Measurements from ENCODE around the gene DAB2IP. TPM values are rescaled to one million over a fixed set of nuclear protein-coding genes. Genes with fewer than 3 reads are reported as not detected.

The DAB2IP gene
- total RNA-seq, 2 experiments from 2014 or later: not detected

- Mint-ChIP-seq H3K9me3 (no peaks in the 10 kb centered on the region), H3K27me3 (peaks cover 3% of the 10 kb centered on the region), H3K4me1 (no peaks in the 10 kb centered on the region), H3K4me3 (no peak overlapping the region), H3K27ac (no peak overlapping the region), H3K36me3 (ENCODE audit: low read depth) (no peaks in the 10 kb centered on the region)
- POLR2A ChIA-PET: no interaction called here
- CTCF ChIA-PET: no interaction called here
- DNase-seq: no peak
Measured at GRCh38 chr9:121714873-121715272, 63.4 kb downstream of the DAB2IP start.

GRCh38 chr9:121717141-121717991 is 65.9 kb downstream of the DAB2IP start:
- POLR2A ChIA-PET: no interaction called here
- H3K4me1 Mint-ChIP-seq: no peaks in the 10 kb centered on the region
- no peaks in the 10 kb centered on the region for H3K9me3 Mint-ChIP-seq
- CTCF ChIA-PET: no interaction called here
- H3K27me3 Mint-ChIP-seq: peaks cover 5% of the 10 kb centered on the region
- DNase-seq: no peak
- no peaks in the 10 kb centered on the region for H3K36me3 Mint-ChIP-seq (ENCODE audit: low read depth)
- no peak overlapping the region for H3K4me3 Mint-ChIP-seq
- H3K27ac Mint-ChIP-seq: no peak overlapping the region

- H3K9me3 Mint-ChIP-seq: no peaks in the 10 kb centered on the region
- H3K4me3 Mint-ChIP-seq: no peak overlapping the region
- no peaks in the 10 kb centered on the region for H3K36me3 Mint-ChIP-seq (ENCODE audit: low read depth)
- CTCF ChIA-PET: no interaction called here
- H3K27ac Mint-ChIP-seq: no peak overlapping the region
- H3K27me3 Mint-ChIP-seq: peaks cover 5% of the 10 kb centered on the region
- no peaks in the 10 kb centered on the region for H3K4me1 Mint-ChIP-seq
- POLR2A ChIA-PET: no interaction called here
- DNase-seq: no peak
Measured at GRCh38 chr9:121718084-121718483, 66.7 kb downstream of the DAB2IP start.

DNA sequence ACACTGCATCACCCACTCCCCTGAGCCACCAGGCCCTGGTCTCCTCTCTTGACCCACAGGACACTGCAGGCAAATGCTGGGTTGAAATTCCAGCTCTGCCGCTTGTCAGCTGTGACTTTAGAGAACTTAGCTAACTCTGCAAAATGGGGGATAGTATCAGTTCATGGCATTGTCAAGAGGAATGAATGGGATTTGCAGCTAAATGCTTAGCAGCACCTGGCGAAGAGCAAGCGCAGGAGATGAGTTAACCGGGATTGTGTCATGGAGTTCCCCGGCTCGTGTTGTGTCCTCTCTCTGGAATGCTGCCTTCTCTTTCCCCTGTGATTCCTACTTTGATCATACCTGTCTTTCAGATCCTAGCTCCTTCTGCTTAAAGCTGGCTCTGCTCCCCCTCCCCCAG is 67.1 kb downstream of the DAB2IP start:
- ChIA-PET CTCF (no interaction called here), POLR2A (no interaction called here)

GRCh38 chr9:121720311-121721057 is 69.0 kb downstream of the DAB2IP start:
- H3K4me1 Mint-ChIP-seq: no peaks in the 10 kb centered on the region
- CTCF ChIA-PET: interaction anchor here (1.5 kb wide), 1 partner anchor 33 kb away, joined by 3 read pairs; no protein-coding TSS in a partner anchor
- no peak for DNase-seq
- no peaks in the 10 kb centered on the region for H3K9me3 Mint-ChIP-seq
- POLR2A ChIA-PET: no interaction called here
- H3K27me3 Mint-ChIP-seq: peaks cover 6% of the 10 kb centered on the region
- no peak overlapping the region for H3K4me3 Mint-ChIP-seq
- no peaks in the 10 kb centered on the region for H3K36me3 Mint-ChIP-seq (ENCODE audit: low read depth)
- no peak overlapping the region for H3K27ac Mint-ChIP-seq

More for the DNA sequence above, 67.1 kb downstream of the DAB2IP start:
- no peaks in the 10 kb centered on the region for H3K36me3 Mint-ChIP-seq (ENCODE audit: low read depth)
- no peaks in the 10 kb centered on the region for H3K9me3 Mint-ChIP-seq
- no peak overlapping the region for H3K4me3 Mint-ChIP-seq
- H3K4me1 Mint-ChIP-seq: no peaks in the 10 kb centered on the region
- no peak for DNase-seq
- no peak overlapping the region for H3K27ac Mint-ChIP-seq
- H3K27me3 Mint-ChIP-seq: peaks cover 5% of the 10 kb centered on the region

- Mint-ChIP-seq H3K4me1 (no peaks in the 10 kb centered on the region), H3K27ac (no peak overlapping the region), H3K9me3 (no peaks in the 10 kb centered on the region), H3K27me3 (peaks cover 7% of the 10 kb centered on the region), H3K36me3 (ENCODE audit: low read depth) (no peaks in the 10 kb centered on the region), H3K4me3 (no peak overlapping the region)
- no peak for DNase-seq
- POLR2A ChIA-PET: no interaction called here
- CTCF ChIA-PET: interaction anchor here (1.5 kb wide), 1 partner anchor 34 kb away, joined by 3 read pairs; no protein-coding TSS in a partner anchor
Measured at GRCh38 chr9:121721058-121721350, 69.6 kb downstream of the DAB2IP start.

DNA sequence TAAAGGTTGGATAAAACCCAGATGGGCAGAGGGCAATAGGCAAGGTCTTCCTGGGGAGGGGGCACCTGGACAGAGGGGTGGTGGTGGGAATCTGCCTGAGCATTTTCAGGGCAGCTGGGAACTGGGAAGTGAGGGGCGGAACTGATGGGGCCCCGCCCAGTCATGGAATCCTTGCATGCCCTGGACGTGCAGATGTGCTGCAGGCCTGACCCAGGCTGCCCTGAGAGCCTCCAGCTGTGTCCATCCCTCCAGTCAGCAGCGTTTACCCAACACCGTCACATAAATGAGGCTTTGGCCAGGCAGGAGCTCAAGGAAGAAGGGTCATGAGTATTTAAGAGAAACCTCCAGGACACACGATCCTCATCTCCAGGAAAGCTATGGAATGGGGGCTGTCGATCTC is 70.3 kb downstream of the DAB2IP start:
- ChIA-PET POLR2A (no interaction called here), CTCF (no interaction called here)
- Mint-ChIP-seq H3K36me3 (ENCODE audit: low read depth) (no peaks in the 10 kb centered on the region), H3K27ac (no peak overlapping the region), H3K27me3 (peaks cover 10% of the 10 kb centered on the region), H3K4me3 (no peak overlapping the region), H3K9me3 (no peaks in the 10 kb centered on the region), H3K4me1 (no peaks in the 10 kb centered on the region)
- DNase-seq: no peak

GRCh38 chr9:121725008-121725775 is 73.8 kb downstream of the DAB2IP start:
- H3K4me1 Mint-ChIP-seq: no peaks in the 10 kb centered on the region
- peaks cover 10% of the 10 kb centered on the region for H3K27me3 Mint-ChIP-seq
- no peak overlapping the region for H3K4me3 Mint-ChIP-seq
- no peaks in the 10 kb centered on the region for H3K9me3 Mint-ChIP-seq
- H3K27ac Mint-ChIP-seq: no peak overlapping the region
- DNase-seq: no peak
- no peaks in the 10 kb centered on the region for H3K36me3 Mint-ChIP-seq (ENCODE audit: low read depth)
- ChIA-PET CTCF (no interaction called here), POLR2A (no interaction called here)

DNA sequence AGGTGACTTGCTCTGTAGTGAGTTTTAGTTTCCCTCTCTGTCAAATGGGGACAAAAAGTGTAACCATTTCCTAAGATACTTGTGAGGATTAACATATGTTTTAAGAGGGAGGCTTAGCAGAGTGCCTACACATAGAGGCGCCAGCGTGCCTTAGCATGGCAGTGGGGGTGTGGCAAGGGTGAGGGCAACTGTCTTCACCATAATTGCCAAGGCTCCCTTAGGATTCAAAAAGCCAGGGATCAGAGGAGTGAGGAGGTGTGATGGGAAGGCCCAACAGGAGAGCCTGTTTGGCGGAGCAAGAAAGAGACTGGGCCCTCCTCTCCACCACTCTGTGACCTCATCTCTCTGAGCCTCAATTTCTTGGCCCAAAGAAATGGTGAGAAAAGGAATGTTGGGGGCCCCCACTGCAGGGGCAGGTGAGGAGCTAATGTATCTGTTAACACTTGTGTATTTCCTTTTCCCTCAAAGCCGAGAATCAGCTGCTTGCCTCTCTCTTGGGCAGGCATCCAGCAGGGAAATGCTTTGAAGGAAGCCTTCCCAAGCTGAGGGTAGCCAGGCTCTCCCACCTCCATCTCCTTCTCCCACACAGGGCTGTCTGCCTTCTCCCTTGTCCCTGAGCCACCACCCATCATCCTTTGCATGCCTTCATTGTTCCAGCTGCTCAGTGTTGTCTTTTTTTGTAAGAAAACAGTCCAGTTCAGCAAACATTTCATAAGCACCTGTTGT is 76.0 kb downstream of the DAB2IP start:
- no peak for DNase-seq
- H3K9me3 Mint-ChIP-seq: no peaks in the 10 kb centered on the region
- no peak overlapping the region for H3K4me3 Mint-ChIP-seq
- no peaks in the 10 kb centered on the region for H3K36me3 Mint-ChIP-seq (ENCODE audit: low read depth)
- H3K27me3 Mint-ChIP-seq: peaks cover 12% of the 10 kb centered on the region
- ChIA-PET POLR2A (no interaction called here), CTCF (interaction anchor here (1.1 kb wide), 1 partner anchor 31 kb away, joined by 3 read pairs; no protein-coding TSS in a partner anchor)
- H3K4me1 Mint-ChIP-seq: no peaks in the 10 kb centered on the region
- H3K27ac Mint-ChIP-seq: no peak overlapping the region

GRCh38 chr9:121728916-121729315 is 77.5 kb downstream of the DAB2IP start:
- Mint-ChIP-seq H3K9me3 (no peaks in the 10 kb centered on the region), H3K36me3 (ENCODE audit: low read depth) (no peaks in the 10 kb centered on the region), H3K27ac (no peak overlapping the region), H3K4me3 (no peak overlapping the region), H3K27me3 (peaks cover 12% of the 10 kb centered on the region), H3K4me1 (no peaks in the 10 kb centered on the region)
- DNase-seq: no peak
- POLR2A ChIA-PET: no interaction called here
- CTCF ChIA-PET: no interaction called here

GRCh38 chr9:121729769-121730562 is 78.5 kb downstream of the DAB2IP start:
- no peaks in the 10 kb centered on the region for H3K4me1 Mint-ChIP-seq
- H3K36me3 Mint-ChIP-seq (ENCODE audit: low read depth): no peaks in the 10 kb centered on the region
- peaks cover 16% of the 10 kb centered on the region for H3K27me3 Mint-ChIP-seq
- no peak overlapping the region for H3K4me3 Mint-ChIP-seq
- H3K9me3 Mint-ChIP-seq: no peaks in the 10 kb centered on the region
- no peak overlapping the region for H3K27ac Mint-ChIP-seq
- POLR2A ChIA-PET: no interaction called here
- CTCF ChIA-PET: no interaction called here
- DNase-seq: no peak

DNA sequence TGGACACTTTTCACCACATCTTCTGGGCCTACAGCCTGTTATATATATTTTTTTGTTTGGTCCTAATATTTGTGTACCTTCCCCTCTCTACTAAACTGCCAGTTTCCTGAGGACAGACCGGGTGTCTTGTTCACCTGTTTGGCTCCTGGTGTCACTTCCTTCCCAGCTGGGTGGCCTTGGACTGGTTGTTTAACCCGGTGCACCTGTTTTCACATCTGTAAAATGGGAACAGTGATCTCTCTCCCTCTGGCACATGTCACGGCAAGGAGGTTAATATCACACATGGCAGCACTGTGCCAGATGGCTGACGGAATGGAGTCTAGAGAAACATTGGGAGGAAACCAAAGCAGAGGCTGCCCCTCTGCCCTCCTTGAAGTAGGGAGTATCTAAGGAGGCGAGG is 79.7 kb downstream of the DAB2IP start:
- peaks cover 2% of the 10 kb centered on the region for H3K4me1 Mint-ChIP-seq
- ChIA-PET POLR2A (no interaction called here), CTCF (interaction anchor here (1.1 kb wide), 1 partner anchor 175 kb away, joined by 3 read pairs; no protein-coding TSS in a partner anchor)
- H3K4me3 Mint-ChIP-seq: no peak overlapping the region
- H3K27me3 Mint-ChIP-seq: peaks cover 24% of the 10 kb centered on the region
- H3K27ac Mint-ChIP-seq: no peak overlapping the region
- H3K9me3 Mint-ChIP-seq: no peaks in the 10 kb centered on the region
- H3K36me3 Mint-ChIP-seq (ENCODE audit: low read depth): no peaks in the 10 kb centered on the region
- DNase-seq: no peak

Data from activated CD4-positive, alpha-beta memory T cell treated with anti-CD3 and anti-CD28 coated beads, Interleukin-2, amount 10 ng/mL, durations not matched to agents 7 days and 5 days (primary cell).